Heart right ventricle (tissue), 16 donors: ENCODE measurements around the gene SBF2. TPM values are rescaled to one million over a fixed set of nuclear protein-coding genes. Genes with fewer than 3 reads are reported as not detected.
A peak's percentile ranks its signal among the peaks of the same experiment; 100 is the strongest.
"Not testable (repeated sequence)": the region's sequence is repeated elsewhere in the genome, so short reads cannot be mapped to it uniquely, and the experiment has no call there.

Experiments
- ATAC-seq, 8 donors: fragments of 200-7000 bp; cut with Tn5 transposase; one replicate each; pipeline ENCODE4 v1.9.1; 2020; ENCODE audit warnings: mild to moderate bottlenecking in 8 of 8, moderate library complexity in 8 of 8, moderate number of reproducible peaks in 1 of 8
- DNase-seq, 2 donors: peaks; one replicate each; pipeline ENCODE4 v3.0.0-alpha.2; 2020
- H3K27ac ChIP-seq, 10 donors: fragments of 200-600 bp; sonication (generic) in 2 of 10; one replicate each; pipeline versions ENCODE4 v1.5.0 to v1.8.0; 2020 to 2022; ENCODE audit warnings: mild to moderate bottlenecking in 3 of 10
- H3K27me3 ChIP-seq, 7 donors: fragments of 200-600 bp; one replicate each; pipeline ENCODE4 v1.8.0; 2021 to 2022; ENCODE audit warnings: mild to moderate bottlenecking in 2 of 7
- H3K36me3 ChIP-seq, 9 donors: fragments of 200-600 bp; sonication (generic) in 1 of 9; one replicate each; pipeline versions ENCODE4 v1.5.0 to v1.8.0; 2020 to 2022; ENCODE audit warnings: mild to moderate bottlenecking in 2 of 9
- H3K4me1 ChIP-seq, 9 donors: fragments of 200-600 bp; sonication (generic) in 1 of 9; one replicate each; pipeline versions ENCODE4 v1.5.0 to v1.8.0; 2020 to 2022; ENCODE audit warnings: mild to moderate bottlenecking in 4 of 9
- H3K4me3 ChIP-seq, 10 donors: fragments of 200-600 bp; sonication (generic) in 2 of 10; one replicate each; pipeline versions ENCODE4 v1.5.0 to v1.8.0; 2020 to 2022; ENCODE audit warnings: mild to moderate bottlenecking in 7 of 10, moderate library complexity in 2 of 10
- H3K9me3 ChIP-seq, 11 donors: fragments of 200-600 bp in 10 of 11; sonication (generic) in 2 of 11; one replicate each; pipeline versions ENCODE4 v1.5.0 to v1.8.0; 2013 to 2022; ENCODE audit warnings: mild to moderate bottlenecking in 2 of 11, control low read depth in 1 of 11, moderate library complexity in 1 of 11
- WGBS, 2 donors: extraction: QIAGEN DNeasy Blood & Tissue Kit; methylation state at CpG; one replicate each; pipeline ENCODE4 v1.1.7; 2013; ENCODE audit warnings: inconsistent platforms in 1 of 2; 5-methylcytosine and 5-hydroxymethylcytosine counted together
- intact Hi-C, 10 donors: fragments of 100-400 bp; cut with DNase I; formaldehyde crosslinking; loops; one replicate each; pipeline versions ENCODE4 v1.11.1 to v1.14.2; 2022
- polyA plus RNA-seq, 2 donors: library from polyadenylated mRNA; stranded (reverse); fragments of 200-250 nt; gene quantifications; one replicate each; pipeline ENCODE4 v1.2.3, GENCODE V29; 2013
- total RNA-seq, 10 donors: library from RNA; stranded (reverse); fragmentation: NEBNext Ultra II Directional in 3 of 10; extraction: Animal tissue kit (Norgen Biotek cat#: 25700) in 3 of 10; gene quantifications; one replicate each; pipeline versions ENCODE4 v1.2.1 to v1.2.4, GENCODE V29; 2021 to 2023
- TF ChIP-seq, protein P1 (sequence below), 9 donors: fragments of 200-600 bp; sonication (generic) in 2 of 9; IDR thresholded peaks; one replicate each; pipeline versions ENCODE4 v1.5.0 to v1.8.0; 2021 to 2022; ENCODE audit warnings: antibody characterized with exemption in 9 of 9, mild to moderate bottlenecking in 5 of 9, moderate library complexity in 1 of 9
- donor health status: Arrhythmogenic right ventricular cardiomyopathy.
- donor health status: ischemic (EF 13 %, LVEDD 7.1; RV severe dilation, severe dysfunction).
- donor health status: healthy with polysubstance abuse.
- donor health status: DM: no; HTN: yes; CAD: no.
- donor health status: DM: no; HTN: no; CAD: no.
- donor health status: ischemic (EF 25% LVEDD 6.9; RV normal size, moderate dysfunction).
- donor health status: ischemic (EF 25% LVEDD 5.7; RV mildly dilated, moderate dysfunction).
- donor health status: healthy.
- donor health status: DM: yes; HTN: yes; CAD: no.
- donor health status: Ischemic cardiomyopathy.
- donor health status: ischemic (EF 35%, LVEDD 5.7; RV mildly dilated, moderate dysfunction).
- donor health status: nonischemic (EF 11% LVEDD 7.7; RV severe dilation, severe dysfunction).
- donor health status: DM: yes; HTN: yes; CAD: no.
- donor health status: PGD.
- donor health status: ischemic (EF 29% LVEDD 5.4; RV normal size, mild dysfunction).
- donor health status: nonischemic (EF 23%, LVEDD 6.1; RV moderate dilation, normal function).

Gene SBF2
- total and polyA plus RNA-seq, 12 donors = 8.9 to 27.1 (median 21.2) TPM

DNA sequence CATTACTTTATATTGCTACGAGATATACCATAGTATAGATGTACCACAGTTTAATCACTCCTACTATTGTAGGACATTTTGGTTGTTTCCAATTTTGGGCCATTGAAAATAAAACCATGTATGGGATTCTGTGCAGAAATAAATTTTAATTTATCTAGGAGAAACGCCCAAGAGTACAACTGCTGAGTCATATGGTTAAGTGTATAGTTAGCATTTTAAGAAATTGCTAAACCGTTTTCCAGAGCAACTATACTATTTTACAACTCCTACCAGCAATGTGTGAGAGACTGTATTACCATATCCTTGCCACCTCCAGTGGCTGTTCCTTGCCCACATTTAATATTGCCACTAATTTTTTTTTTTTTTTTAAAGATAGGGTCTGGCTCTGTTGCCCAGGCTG is 163.1 kb downstream of the SBF2 start:
- H3K9me3 ChIP-seq = peaks cover 0 to 4% (median 0%) of the 10 kb centered on the region in 11 donors
- WGBS, 2 donors = 92 to 94% methylated on average over 3 of the region's 3 CpGs
- ATAC-seq = no peak
- no peak overlapping the region for H3K27ac ChIP-seq
- intact Hi-C loops = loop anchor here in 1 of 10 donors (5.0 kb wide), 1 partner anchor 509 kb away; no protein-coding TSS in a partner anchor
- H3K36me3 ChIP-seq = no peaks in the 10 kb centered on the region
- TF ChIP-seq, protein P1, sequence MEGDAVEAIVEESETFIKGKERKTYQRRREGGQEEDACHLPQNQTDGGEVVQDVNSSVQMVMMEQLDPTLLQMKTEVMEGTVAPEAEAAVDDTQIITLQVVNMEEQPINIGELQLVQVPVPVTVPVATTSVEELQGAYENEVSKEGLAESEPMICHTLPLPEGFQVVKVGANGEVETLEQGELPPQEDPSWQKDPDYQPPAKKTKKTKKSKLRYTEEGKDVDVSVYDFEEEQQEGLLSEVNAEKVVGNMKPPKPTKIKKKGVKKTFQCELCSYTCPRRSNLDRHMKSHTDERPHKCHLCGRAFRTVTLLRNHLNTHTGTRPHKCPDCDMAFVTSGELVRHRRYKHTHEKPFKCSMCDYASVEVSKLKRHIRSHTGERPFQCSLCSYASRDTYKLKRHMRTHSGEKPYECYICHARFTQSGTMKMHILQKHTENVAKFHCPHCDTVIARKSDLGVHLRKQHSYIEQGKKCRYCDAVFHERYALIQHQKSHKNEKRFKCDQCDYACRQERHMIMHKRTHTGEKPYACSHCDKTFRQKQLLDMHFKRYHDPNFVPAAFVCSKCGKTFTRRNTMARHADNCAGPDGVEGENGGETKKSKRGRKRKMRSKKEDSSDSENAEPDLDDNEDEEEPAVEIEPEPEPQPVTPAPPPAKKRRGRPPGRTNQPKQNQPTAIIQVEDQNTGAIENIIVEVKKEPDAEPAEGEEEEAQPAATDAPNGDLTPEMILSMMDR (IDR thresholded peaks at IDR 0.05) = no peak
- H3K4me3 ChIP-seq = no peak overlapping the region
- no peaks in the 10 kb centered on the region for H3K27me3 ChIP-seq
- DNase-seq = no peak
- peaks cover 0 to 18% (median 4%) of the 10 kb centered on the region in 9 donors for H3K4me1 ChIP-seq

DNA sequence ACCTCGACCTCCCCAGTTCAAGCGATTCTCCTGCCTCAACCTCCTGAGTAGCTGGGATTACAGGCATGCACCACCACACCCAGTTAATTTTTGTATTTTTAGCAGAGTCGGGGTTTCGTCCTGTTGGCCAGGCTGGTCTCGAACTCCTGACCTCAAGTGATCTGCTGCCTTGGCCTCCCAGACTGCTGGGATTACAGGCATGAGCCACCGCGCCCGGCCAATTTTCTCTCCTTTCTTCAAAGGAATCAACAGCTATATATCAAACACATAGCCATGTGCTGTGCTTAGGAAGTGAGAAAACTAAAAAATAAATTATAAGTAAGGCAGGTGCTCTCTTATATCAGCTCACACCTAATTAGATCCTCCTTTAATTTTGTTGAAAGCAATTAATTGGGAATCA is 164.8 kb downstream of the SBF2 start:
- not testable (repeated sequence) for H3K4me3 ChIP-seq, DNase-seq, H3K9me3 ChIP-seq, H3K27ac ChIP-seq, H3K36me3 ChIP-seq, ATAC-seq, H3K27me3 ChIP-seq
- H3K4me1 ChIP-seq = peaks cover 0 to 21% (median 4%) of the 10 kb centered on the region in 9 donors
- 95 to 96% methylated on average over 8 of the region's 8 CpGs for WGBS, 2 donors
- intact Hi-C loops = loop anchor here in 1 of 10 donors (10.0 kb wide), 1 partner anchor 176 kb away; the partner anchor contains the start of gene ADM

DNA sequence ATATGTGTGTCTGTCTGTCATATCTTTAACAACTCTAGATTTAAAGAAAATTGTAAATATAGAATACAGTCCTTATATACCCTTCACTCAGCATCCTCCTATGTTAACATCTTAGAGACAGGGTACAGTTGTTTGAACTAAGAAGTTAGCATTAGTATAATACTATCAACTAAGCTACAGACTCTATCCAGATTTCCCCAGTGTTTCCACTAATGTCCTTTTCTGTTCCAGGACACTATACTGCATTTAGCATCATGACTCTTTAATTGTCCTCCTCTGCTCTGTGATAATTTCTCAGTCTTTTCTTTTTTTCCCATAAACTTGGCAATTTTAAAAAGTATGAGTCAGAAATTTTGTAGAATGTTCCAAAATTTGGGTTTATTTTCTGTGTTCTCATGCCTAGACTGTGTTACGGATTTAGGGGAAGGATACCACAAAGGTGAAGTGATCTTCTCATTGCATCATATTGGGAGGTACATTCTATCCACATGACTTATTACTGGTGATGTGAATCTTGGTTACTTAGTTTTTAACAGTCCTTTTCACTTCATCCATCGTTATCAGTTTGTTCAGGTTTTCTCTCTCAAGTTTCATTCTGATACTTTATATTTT is 168.4 kb downstream of the SBF2 start:
- H3K9me3 ChIP-seq = no peaks in the 10 kb centered on the region
- TF ChIP-seq, protein P1 (IDR thresholded peaks at IDR 0.05) = no peak
- ATAC-seq (peak in 5 of 8 donors; percentile 33 to 62 (median 43)), DNase-seq (no peak)
- WGBS, 2 donors = 76 to 80% methylated on average over 2 of the region's 2 CpGs
- H3K27me3 ChIP-seq = no peaks in the 10 kb centered on the region
- no peaks in the 10 kb centered on the region for H3K36me3 ChIP-seq
- intact Hi-C loops = loop anchor here in 1 of 10 donors (10.0 kb wide), 1 partner anchor 179 kb away; the partner anchor contains the start of gene ADM
- H3K4me3 ChIP-seq = no peak overlapping the region
- H3K4me1 ChIP-seq = peaks cover 0 to 40% (median 21%) of the 10 kb centered on the region in 9 donors
- no peak overlapping the region for H3K27ac ChIP-seq

DNA sequence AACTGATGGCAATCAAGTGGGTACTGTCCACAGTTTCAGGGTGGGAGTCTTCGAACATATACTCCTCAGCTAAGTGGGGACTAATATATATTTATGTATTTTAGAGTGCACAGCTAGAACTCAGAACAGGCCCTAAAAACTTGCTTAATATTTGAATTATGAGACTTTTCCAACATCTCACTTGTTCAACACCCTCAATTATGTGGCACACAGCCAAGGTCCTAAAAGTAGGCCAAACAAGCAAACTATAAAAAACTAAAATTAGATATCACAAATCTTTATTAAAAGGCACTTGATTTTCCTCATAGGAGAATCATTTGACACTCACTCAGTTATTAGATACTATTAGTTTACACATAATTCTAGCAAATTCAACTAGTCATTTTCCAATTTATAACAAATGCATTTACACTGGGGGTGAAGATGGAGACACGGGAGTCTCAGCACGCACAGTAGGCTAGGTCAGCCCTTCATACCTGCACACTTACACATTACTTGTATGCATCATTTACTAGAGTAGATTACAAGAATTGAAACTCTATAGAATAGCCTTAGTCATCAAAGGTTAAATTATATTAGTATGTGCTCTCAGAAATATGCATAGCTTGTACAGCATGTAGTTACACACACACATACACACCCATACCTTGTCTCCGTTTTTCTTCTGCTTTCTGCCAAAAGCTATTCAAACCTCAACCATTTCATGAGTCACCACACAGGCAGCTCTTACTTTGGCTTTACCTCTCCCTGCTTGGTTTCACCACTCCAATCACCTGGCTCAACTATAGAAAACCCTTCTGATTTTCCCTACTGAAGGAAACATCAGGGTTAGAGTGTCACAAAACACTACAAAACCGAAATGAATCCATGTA is 171.5 kb downstream of the SBF2 start:
- DNase-seq = no peak
- peak overlapping the region in 1 of 10 donors; percentile 0 for H3K4me3 ChIP-seq
- intact Hi-C loops = loop anchor here in 1 of 10 donors (10.0 kb wide), 1 partner anchor 182 kb away; the partner anchor contains the start of gene ADM
- TF ChIP-seq, protein P1 (IDR thresholded peaks at IDR 0.05) = no peak
- WGBS, 2 donors = 70 to 86% methylated on average over 5 of the region's 5 CpGs
- peaks cover 0 to 66% (median 44%) of the 10 kb centered on the region in 9 donors for H3K4me1 ChIP-seq
- no peaks in the 10 kb centered on the region for H3K36me3 ChIP-seq
- peak in 1 of 8 donors; percentile 26 for ATAC-seq
- H3K9me3 ChIP-seq = no peaks in the 10 kb centered on the region
- H3K27ac ChIP-seq = peak overlapping the region in 2 of 10 donors; percentile 10 to 33
- H3K27me3 ChIP-seq = no peaks in the 10 kb centered on the region
